Osteocyte (in vitro differentiated cells): ENCODE data around the gene DYNLL1. TPM values are rescaled to one million over a fixed set of nuclear protein-coding genes. Genes with fewer than 3 reads are reported as not detected.

ENCODE experiments used
- DNase-seq: peaks from one replicate; pipeline ENCODE4 v3.0.0; 2021; ENCODE audit warnings: mixed read lengths; ENCODE audit not compliant: unreplicated experiment; ENCODE audit errors: extremely low spot score
- H3K27ac Mint-ChIP-seq: one replicate; pipeline ENCODE4 v1.8.0; 2021; ENCODE audit warnings: mild to moderate bottlenecking, mixed read lengths; ENCODE audit not compliant: unreplicated experiment
- H3K27me3 Mint-ChIP-seq: one replicate; pipeline ENCODE4 v1.8.0; 2021; ENCODE audit warnings: mixed read lengths; ENCODE audit not compliant: unreplicated experiment
- H3K36me3 Mint-ChIP-seq: one replicate; pipeline ENCODE4 v1.8.0; 2021; ENCODE audit warnings: mixed read lengths; ENCODE audit not compliant: unreplicated experiment
- H3K4me1 Mint-ChIP-seq: one replicate; pipeline ENCODE4 v1.8.0; 2021; ENCODE audit warnings: mixed read lengths; ENCODE audit not compliant: unreplicated experiment
- H3K4me3 Mint-ChIP-seq: one replicate; pipeline ENCODE4 v1.8.0; 2021; ENCODE audit warnings: mild to moderate bottlenecking, moderate library complexity, mixed read lengths; ENCODE audit not compliant: unreplicated experiment
- H3K9me3 Mint-ChIP-seq: one replicate; pipeline ENCODE4 v1.8.0; 2021; ENCODE audit warnings: mixed read lengths; ENCODE audit not compliant: unreplicated experiment
- CTCF ChIP-seq: fragments of 200-600 bp; sonication (generic); IDR thresholded peaks from 2 replicates; pipeline ENCODE4 v1.5.0; 2021; ENCODE audit warnings: antibody characterized with exemption, mild to moderate bottlenecking, moderate library complexity
- total RNA-seq: library from RNA; stranded (reverse); gene quantifications from 2 replicates; pipeline ENCODE4 v1.2.1, GENCODE V29; 2021

Gene DYNLL1
- total RNA-seq, 1 donor from 2014 or later, result 325 TPM

- no peak overlapping the region for H3K27ac Mint-ChIP-seq
Measured at GRCh38 chr12:120475643-120476042, 20.3 kb upstream of the DYNLL1 start.

GRCh38 chr12:120479458-120479857, 16.5 kb upstream of the DYNLL1 start:
- Mint-ChIP-seq H3K9me3 (no peaks in the 10 kb centered on the region), H3K4me1 (peaks cover 5% of the 10 kb centered on the region), H3K27ac (no peak overlapping the region), H3K27me3 (no peaks in the 10 kb centered on the region), H3K4me3 (no peak overlapping the region), H3K36me3 (peaks cover 8% of the 10 kb centered on the region)
- TF ChIP-seq CTCF, result no peak
- DNase-seq, result no peak

More at GRCh38 chr12:120475643-120476042, 20.3 kb upstream of the DYNLL1 start:
- TF ChIP-seq CTCF, result no peak
- peaks cover 20% of the 10 kb centered on the region for H3K4me1 Mint-ChIP-seq
- H3K9me3 Mint-ChIP-seq, result no peaks in the 10 kb centered on the region
- H3K4me3 Mint-ChIP-seq, result no peak overlapping the region
- H3K36me3 Mint-ChIP-seq, result no peaks in the 10 kb centered on the region
- no peaks in the 10 kb centered on the region for H3K27me3 Mint-ChIP-seq
- no peak for DNase-seq

DNA sequence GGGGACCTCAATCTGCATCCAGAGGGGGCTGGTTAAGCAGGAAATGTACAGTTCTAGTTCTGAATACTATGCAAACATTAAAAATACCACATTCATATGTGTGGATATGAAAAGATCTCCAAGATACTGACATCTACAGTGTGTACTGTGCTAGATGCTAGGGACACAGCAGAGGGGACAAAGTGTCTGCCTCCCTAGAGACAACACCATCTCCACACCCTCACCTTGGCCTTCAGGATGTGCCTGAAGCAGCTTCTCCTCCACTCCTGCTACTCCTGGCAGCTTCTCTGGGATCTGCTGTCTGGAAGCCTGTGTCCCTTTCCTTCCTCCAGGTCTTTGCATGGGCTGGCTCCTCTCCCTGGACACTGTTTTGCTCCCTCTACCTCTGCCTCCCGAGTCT, 15.7 kb upstream of the DYNLL1 start:
- no peak overlapping the region for H3K27ac Mint-ChIP-seq
- no peak for DNase-seq
- no peaks in the 10 kb centered on the region for H3K4me1 Mint-ChIP-seq
- H3K4me3 Mint-ChIP-seq, result no peak overlapping the region
- H3K27me3 Mint-ChIP-seq, result no peaks in the 10 kb centered on the region
- peaks cover 8% of the 10 kb centered on the region for H3K36me3 Mint-ChIP-seq
- no peak for TF ChIP-seq CTCF
- no peaks in the 10 kb centered on the region for H3K9me3 Mint-ChIP-seq

- Mint-ChIP-seq H3K9me3 (no peaks in the 10 kb centered on the region), H3K27ac (no peak overlapping the region), H3K27me3 (no peaks in the 10 kb centered on the region), H3K4me1 (no peaks in the 10 kb centered on the region), H3K36me3 (peaks cover 8% of the 10 kb centered on the region), H3K4me3 (no peak overlapping the region)
- no peak for TF ChIP-seq CTCF
- no peak for DNase-seq
Measured at GRCh38 chr12:120481022-120481767, 14.7 kb upstream of the DYNLL1 start.

GRCh38 chr12:120483621-120484020, 12.3 kb upstream of the DYNLL1 start:
- no peak overlapping the region for H3K27ac Mint-ChIP-seq
- no peak for TF ChIP-seq CTCF

More at GRCh38 chr12:120483621-120484020, 12.3 kb upstream of the DYNLL1 start:
- Mint-ChIP-seq H3K36me3 (peaks cover 8% of the 10 kb centered on the region), H3K9me3 (no peaks in the 10 kb centered on the region), H3K4me1 (no peaks in the 10 kb centered on the region), H3K4me3 (no peak overlapping the region), H3K27me3 (no peaks in the 10 kb centered on the region)
- DNase-seq, result no peak
